Measurements from ENCODE around the gene UMOD. TPM values are rescaled to one million over a fixed set of nuclear protein-coding genes. Genes with fewer than 3 reads are reported as not detected.

UMOD gene
- total RNA-seq, 1 experiment from 2014 or later: not detected

- Histone ChIP-seq H3K9me3 (ENCODE audit: low read depth, low read length, poor library complexity, severe bottlenecking) (no peaks in the 10 kb centered on the region), H3K36me3 (ENCODE audit: insufficient read depth, low read length, poor library complexity, severe bottlenecking) (no peaks in the 10 kb centered on the region), H3K4me1 (ENCODE audit: insufficient read depth, low read length, poor library complexity, severe bottlenecking) (no peaks in the 10 kb centered on the region), H3K4me3 (ENCODE audit: low read depth, low read length, poor library complexity, severe bottlenecking) (no peak overlapping the region), H3K27ac (ENCODE audit: low read depth, low read length, poor library complexity, severe bottlenecking) (no peak overlapping the region), H3K27me3 (replicated peaks; ENCODE audit: insufficient read depth, low read depth, low read length, poor library complexity) (peaks cover 5% of the 10 kb centered on the region)
- no TSS peak for BruUV-seq (replicated peaks)
- ChIA-PET CTCF (interaction anchor here (3.6 kb wide), 1 partner anchor 391 kb away, joined by 77 read pairs; no protein-coding TSS in a partner anchor), POLR2A (ENCODE audit: low non-redundant PET) (no interaction called here)
- intact Hi-C loops (cut with micrococcal nuclease; ENCODE audit: unreplicated experiment): loop anchor here (5.0 kb wide), 1 partner anchor 736 kb away; no protein-coding TSS in a partner anchor
- no peak for DNase-seq (ENCODE audit: low spot score)
- TF ChIP-seq EZH2 (IDR thresholded peaks at IDR 0.05; ENCODE audit: borderline replicate concordance, low read depth, low read length, poor library complexity, severe bottlenecking) (no peak), CTCF (conservative IDR thresholded peaks at IDR 0.05; ENCODE audit: low read depth, low read length) (no peak)
Measured at GRCh38 chr16:20298452-20298851, 54.1 kb downstream of the UMOD start.

GRCh38 chr16:20291208-20292206 is 61.0 kb downstream of the UMOD start:
- peaks cover 9% of the 10 kb centered on the region for H3K27me3 ChIP-seq (replicated peaks; ENCODE audit: insufficient read depth, low read depth, low read length, poor library complexity)
- no TSS peak for BruUV-seq (replicated peaks)

GRCh38 chr16:20289571-20289970 is 62.9 kb downstream of the UMOD start:
- intact Hi-C loops (cut with micrococcal nuclease; ENCODE audit: unreplicated experiment): no loop called here
- no peak for DNase-seq (ENCODE audit: low spot score)
- Histone ChIP-seq H3K4me3 (ENCODE audit: low read depth, low read length, poor library complexity, severe bottlenecking) (no peak overlapping the region), H3K9me3 (ENCODE audit: low read depth, low read length, poor library complexity, severe bottlenecking) (no peaks in the 10 kb centered on the region), H3K36me3 (ENCODE audit: insufficient read depth, low read length, poor library complexity, severe bottlenecking) (no peaks in the 10 kb centered on the region), H3K27ac (ENCODE audit: low read depth, low read length, poor library complexity, severe bottlenecking) (no peak overlapping the region), H3K4me1 (ENCODE audit: insufficient read depth, low read length, poor library complexity, severe bottlenecking) (no peaks in the 10 kb centered on the region), H3K27me3 (replicated peaks; ENCODE audit: insufficient read depth, low read depth, low read length, poor library complexity) (peaks cover 9% of the 10 kb centered on the region)
- ChIA-PET CTCF (no interaction called here), POLR2A (ENCODE audit: low non-redundant PET) (interaction anchor here (0.6 kb wide), 1 partner anchor 550 kb away, joined by 4 read pairs; no protein-coding TSS in a partner anchor)
- TF ChIP-seq CTCF (conservative IDR thresholded peaks at IDR 0.05; ENCODE audit: low read depth, low read length): no peak
- TF ChIP-seq EZH2 (IDR thresholded peaks at IDR 0.05; ENCODE audit: borderline replicate concordance, low read depth, low read length, poor library complexity, severe bottlenecking): no peak
- BruUV-seq (replicated peaks): no TSS peak

More at GRCh38 chr16:20291208-20292206, 61.0 kb downstream of the UMOD start:
- intact Hi-C loops (cut with micrococcal nuclease; ENCODE audit: unreplicated experiment): no loop called here
- no peak for DNase-seq (ENCODE audit: low spot score)
- H3K4me3 ChIP-seq (ENCODE audit: low read depth, low read length, poor library complexity, severe bottlenecking): no peak overlapping the region
- H3K9me3 ChIP-seq (ENCODE audit: low read depth, low read length, poor library complexity, severe bottlenecking): no peaks in the 10 kb centered on the region
- no peaks in the 10 kb centered on the region for H3K36me3 ChIP-seq (ENCODE audit: insufficient read depth, low read length, poor library complexity, severe bottlenecking)
- H3K4me1 ChIP-seq (ENCODE audit: insufficient read depth, low read length, poor library complexity, severe bottlenecking): no peaks in the 10 kb centered on the region
- ChIA-PET POLR2A (ENCODE audit: low non-redundant PET) (no interaction called here), CTCF (interaction anchor here (0.5 kb wide), 1 partner anchor 94 kb away, joined by 4 read pairs; no protein-coding TSS in a partner anchor)
- no peak for TF ChIP-seq CTCF (conservative IDR thresholded peaks at IDR 0.05; ENCODE audit: low read depth, low read length)
- no peak for TF ChIP-seq EZH2 (IDR thresholded peaks at IDR 0.05; ENCODE audit: borderline replicate concordance, low read depth, low read length, poor library complexity, severe bottlenecking)
- no peak overlapping the region for H3K27ac ChIP-seq (ENCODE audit: low read depth, low read length, poor library complexity, severe bottlenecking)

All from A673 (cell line).